ENCODE results near the gene PLXDC1. TPM values are rescaled to one million over a fixed set of nuclear protein-coding genes. Genes with fewer than 3 reads are reported as not detected.
"Not testable (repeated sequence)": the region's sequence is repeated elsewhere in the genome, so short reads cannot be mapped to it uniquely, and the experiment has no call there.

Gene PLXDC1
- total RNA-seq, 2 experiments from 2014 or later = 0.54 to 1.1 TPM

GRCh38 chr17:39132192-39132610, 19.2 kb downstream of the PLXDC1 start:
- Mint-ChIP-seq H3K4me1 (no peaks in the 10 kb centered on the region), H3K27me3 (no peaks in the 10 kb centered on the region), H3K9me3 (no peaks in the 10 kb centered on the region), H3K4me3 (no peak overlapping the region), H3K36me3 (no peaks in the 10 kb centered on the region), H3K27ac (no peak overlapping the region)
- DNase-seq = no peak

DNA sequence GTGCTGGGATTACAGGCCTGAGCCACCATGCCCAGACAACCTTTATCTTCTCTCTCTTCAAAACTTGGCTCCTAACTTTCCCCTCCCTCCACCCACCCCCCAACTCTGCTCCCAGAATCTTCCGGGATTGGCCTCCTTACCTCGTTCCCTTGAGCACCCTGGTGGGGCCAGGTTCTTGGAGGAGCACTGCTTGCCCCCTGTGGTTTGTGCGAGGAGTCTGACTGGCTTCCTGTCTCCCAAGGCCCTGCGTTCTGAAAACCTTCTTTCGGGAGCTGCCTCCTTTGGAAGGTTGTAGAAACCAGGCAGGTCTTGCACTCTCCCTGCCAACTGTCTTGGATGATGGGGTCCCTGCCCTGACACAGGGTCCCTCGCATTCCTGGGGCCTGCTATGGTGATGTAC, 19.8 kb downstream of the PLXDC1 start:
- Mint-ChIP-seq H3K27me3 (no peaks in the 10 kb centered on the region), H3K4me3 (no peak overlapping the region), H3K27ac (no peak overlapping the region), H3K36me3 (no peaks in the 10 kb centered on the region), H3K4me1 (no peaks in the 10 kb centered on the region), H3K9me3 (no peaks in the 10 kb centered on the region)
- no peak for DNase-seq

GRCh38 chr17:39130205-39130604, 21.2 kb downstream of the PLXDC1 start:
- H3K27me3 Mint-ChIP-seq = no peaks in the 10 kb centered on the region
- H3K4me3 Mint-ChIP-seq = no peak overlapping the region
- H3K9me3 Mint-ChIP-seq = no peaks in the 10 kb centered on the region
- no peaks in the 10 kb centered on the region for H3K4me1 Mint-ChIP-seq
- no peak overlapping the region for H3K27ac Mint-ChIP-seq
- no peaks in the 10 kb centered on the region for H3K36me3 Mint-ChIP-seq
- no peak for DNase-seq

DNA sequence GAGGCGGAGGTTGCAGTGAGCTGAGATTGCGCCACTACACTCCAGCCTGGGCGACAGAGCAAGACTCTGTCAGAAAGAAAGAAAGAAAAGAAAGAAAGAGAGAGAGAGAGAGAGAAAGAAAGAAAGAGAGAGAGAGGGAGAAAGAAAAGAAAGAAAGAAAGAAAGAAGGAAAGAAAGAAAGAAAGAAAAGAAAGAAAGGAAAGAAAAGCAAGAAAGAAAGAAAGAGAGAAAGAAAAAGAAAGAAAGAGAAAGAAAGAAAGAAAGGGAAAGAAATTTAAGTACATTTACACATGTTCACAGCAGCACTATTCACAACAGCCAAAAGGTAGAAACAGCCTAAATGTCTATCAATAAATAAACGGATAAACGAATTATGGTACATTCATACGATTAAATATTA, 21.9 kb downstream of the PLXDC1 start:
- not testable (repeated sequence) for H3K36me3 Mint-ChIP-seq, DNase-seq, H3K27ac Mint-ChIP-seq, H3K27me3 Mint-ChIP-seq, H3K9me3 Mint-ChIP-seq, H3K4me3 Mint-ChIP-seq, H3K4me1 Mint-ChIP-seq

- H3K9me3 Mint-ChIP-seq = no peaks in the 10 kb centered on the region
- H3K36me3 Mint-ChIP-seq = no peaks in the 10 kb centered on the region
- H3K4me3 Mint-ChIP-seq = no peak overlapping the region
- H3K27ac Mint-ChIP-seq = no peak overlapping the region
- no peaks in the 10 kb centered on the region for H3K4me1 Mint-ChIP-seq
- no peak for DNase-seq
- no peaks in the 10 kb centered on the region for H3K27me3 Mint-ChIP-seq
These were observed 25.0 kb downstream of the PLXDC1 start for GRCh38 chr17:39126436-39126835.

GRCh38 chr17:39125143-39125875, 26.1 kb downstream of the PLXDC1 start:
- Mint-ChIP-seq H3K4me3 (no peak overlapping the region), H3K4me1 (no peaks in the 10 kb centered on the region), H3K36me3 (no peaks in the 10 kb centered on the region), H3K27me3 (no peaks in the 10 kb centered on the region), H3K27ac (no peak overlapping the region), H3K9me3 (no peaks in the 10 kb centered on the region)
- no peak for DNase-seq

- Mint-ChIP-seq H3K4me3 (no peak overlapping the region), H3K27ac (no peak overlapping the region), H3K9me3 (no peaks in the 10 kb centered on the region), H3K27me3 (no peaks in the 10 kb centered on the region), H3K36me3 (no peaks in the 10 kb centered on the region), H3K4me1 (peaks cover 2% of the 10 kb centered on the region)
- no peak for DNase-seq
These were observed 27.8 kb downstream of the PLXDC1 start for GRCh38 chr17:39123627-39124026.

DNA sequence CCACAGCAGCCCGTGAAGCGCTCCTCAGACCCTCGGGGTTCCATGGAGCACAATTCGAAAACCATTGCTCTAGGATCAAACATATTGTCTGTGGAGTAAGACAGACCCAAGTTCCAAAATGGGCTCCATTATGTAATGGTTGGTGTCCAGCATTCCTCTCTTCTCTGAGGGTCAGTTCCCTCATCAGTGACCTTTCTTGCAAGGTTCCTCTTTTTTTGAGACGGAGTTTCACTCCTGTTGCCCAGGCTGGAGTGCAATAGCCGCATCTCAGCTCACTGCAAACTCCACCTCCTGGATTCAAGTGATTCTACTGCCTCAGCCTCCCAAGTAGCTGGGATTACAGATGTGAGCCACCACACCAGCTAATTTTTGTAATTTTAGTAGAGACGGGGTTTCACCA, 28.4 kb downstream of the PLXDC1 start:
- Mint-ChIP-seq H3K27ac (no peak overlapping the region), H3K4me3 (no peak overlapping the region), H3K4me1 (peaks cover 4% of the 10 kb centered on the region), H3K27me3 (no peaks in the 10 kb centered on the region), H3K36me3 (no peaks in the 10 kb centered on the region), H3K9me3 (no peaks in the 10 kb centered on the region)
- DNase-seq = no peak

DNA sequence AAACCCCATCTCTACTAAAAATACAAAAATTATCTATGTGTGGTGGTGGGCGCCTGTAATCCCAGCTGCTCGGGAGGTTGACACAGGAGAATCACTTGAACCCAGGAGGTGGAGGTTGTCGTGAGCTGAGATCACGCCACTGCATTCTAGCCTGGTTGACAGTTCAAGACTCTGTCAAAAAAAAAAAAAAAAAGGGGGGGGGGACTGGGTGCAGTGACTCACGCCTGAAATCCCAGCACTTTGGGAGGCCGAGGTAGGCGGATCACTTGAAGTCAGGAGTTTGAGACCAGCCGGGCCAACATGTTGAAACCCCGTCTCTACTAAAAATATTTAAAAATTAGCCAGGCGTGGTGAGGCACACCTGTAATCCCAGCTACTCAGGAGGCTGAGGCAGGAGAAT, 29.5 kb downstream of the PLXDC1 start:
- DNase-seq, H3K4me3 Mint-ChIP-seq, H3K27ac Mint-ChIP-seq, H3K27me3 Mint-ChIP-seq, H3K9me3 Mint-ChIP-seq, H3K36me3 Mint-ChIP-seq, H3K4me1 Mint-ChIP-seq: not testable (repeated sequence)

DNA sequence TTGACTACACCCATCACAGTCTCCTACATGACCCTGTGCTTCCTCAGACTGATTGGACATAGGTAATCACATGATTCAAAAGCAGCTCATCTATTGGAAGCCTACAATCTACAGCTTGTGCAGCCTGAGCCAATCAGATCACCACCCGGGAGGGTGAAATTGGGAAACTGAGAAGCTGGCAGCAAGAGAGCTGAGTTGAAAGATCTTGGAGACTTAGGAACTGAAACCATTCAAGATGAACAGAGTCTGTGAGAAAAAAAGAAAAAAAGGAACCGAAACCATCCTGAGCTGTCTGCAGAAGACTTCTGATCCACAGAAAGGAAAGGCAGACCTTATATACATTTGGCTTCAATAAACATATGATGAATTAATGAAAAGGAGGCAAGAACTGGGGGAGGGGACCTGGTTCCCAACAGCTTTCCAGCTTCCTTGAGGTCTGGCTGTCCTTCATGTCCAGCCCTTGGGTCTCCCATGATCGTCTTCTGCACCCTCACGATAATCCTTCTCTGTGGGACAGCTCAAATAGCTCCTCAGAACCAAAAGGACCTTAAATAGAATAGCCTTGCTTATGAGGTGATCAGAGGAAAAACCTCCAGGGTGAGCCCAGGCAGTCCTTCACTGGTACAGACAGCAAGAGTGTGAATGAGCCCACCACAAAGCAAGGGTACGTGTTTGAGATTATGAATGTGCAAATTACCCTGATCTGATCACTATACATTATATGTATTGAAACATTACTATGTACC, 32.6 kb downstream of the PLXDC1 start:
- no peak for DNase-seq
- peaks cover 1% of the 10 kb centered on the region for H3K36me3 Mint-ChIP-seq
- no peak overlapping the region for H3K27ac Mint-ChIP-seq
- H3K4me3 Mint-ChIP-seq = no peak overlapping the region
- no peaks in the 10 kb centered on the region for H3K9me3 Mint-ChIP-seq
- no peaks in the 10 kb centered on the region for H3K27me3 Mint-ChIP-seq
- peaks cover 4% of the 10 kb centered on the region for H3K4me1 Mint-ChIP-seq

DNA sequence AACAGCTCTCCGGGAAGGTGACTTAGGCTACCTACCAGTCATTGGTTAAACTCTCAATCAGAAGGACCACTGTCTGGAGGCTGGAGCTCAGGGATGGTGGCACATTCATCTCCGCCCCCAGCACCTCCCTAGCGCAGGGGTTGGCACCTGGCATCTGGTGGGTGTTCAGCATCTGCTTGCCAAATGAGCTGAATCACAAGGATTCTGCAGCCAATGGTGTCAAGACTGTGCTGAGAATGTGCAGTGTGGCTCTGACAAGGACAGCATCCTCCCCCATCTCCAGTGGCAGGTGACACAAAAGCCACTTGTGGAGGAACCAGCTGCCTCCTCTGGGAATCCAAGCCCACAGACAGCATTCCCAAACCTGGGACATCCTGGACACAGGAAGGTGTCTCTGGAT, 35.2 kb downstream of the PLXDC1 start:
- H3K27ac Mint-ChIP-seq = no peak overlapping the region
- H3K9me3 Mint-ChIP-seq = no peaks in the 10 kb centered on the region
- DNase-seq = no peak
- H3K27me3 Mint-ChIP-seq = no peaks in the 10 kb centered on the region
- peaks cover 1% of the 10 kb centered on the region for H3K36me3 Mint-ChIP-seq
- H3K4me3 Mint-ChIP-seq = no peak overlapping the region
- H3K4me1 Mint-ChIP-seq = peaks cover 4% of the 10 kb centered on the region

GRCh38 chr17:39115135-39115534, 36.3 kb downstream of the PLXDC1 start:
- Mint-ChIP-seq H3K4me3 (no peak overlapping the region), H3K36me3 (peaks cover 1% of the 10 kb centered on the region), H3K27me3 (no peaks in the 10 kb centered on the region), H3K27ac (no peak overlapping the region), H3K9me3 (no peaks in the 10 kb centered on the region), H3K4me1 (peaks cover 4% of the 10 kb centered on the region)
- no peak for DNase-seq

DNA sequence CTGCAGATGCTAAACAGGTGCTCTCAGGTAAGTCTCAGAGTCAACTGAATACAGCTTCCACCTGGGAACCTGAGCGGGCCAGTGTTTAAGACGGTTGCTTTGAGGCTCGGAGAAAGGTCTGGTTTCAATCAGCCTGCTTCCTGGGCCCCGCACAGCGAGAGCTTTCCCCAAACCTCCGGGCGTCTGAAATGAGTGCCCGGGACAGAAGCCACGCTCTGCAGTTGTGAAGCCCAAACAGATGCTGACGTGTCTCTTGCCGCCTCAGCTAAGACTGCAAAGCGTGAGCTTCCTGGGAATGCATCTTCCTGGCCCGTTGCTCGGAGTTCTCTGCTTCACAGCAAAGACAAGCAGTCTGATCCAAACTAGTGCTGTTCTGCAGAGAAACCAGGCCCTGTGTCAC, 36.7 kb downstream of the PLXDC1 start:
- Mint-ChIP-seq H3K27me3 (no peaks in the 10 kb centered on the region), H3K9me3 (no peaks in the 10 kb centered on the region), H3K36me3 (peaks cover 1% of the 10 kb centered on the region), H3K27ac (no peak overlapping the region), H3K4me3 (no peak overlapping the region), H3K4me1 (peaks cover 4% of the 10 kb centered on the region)
- no peak for DNase-seq

GRCh38 chr17:39113871-39114270, 37.6 kb downstream of the PLXDC1 start:
- H3K27me3 Mint-ChIP-seq = no peaks in the 10 kb centered on the region
- H3K4me1 Mint-ChIP-seq = peaks cover 4% of the 10 kb centered on the region
- peaks cover 1% of the 10 kb centered on the region for H3K36me3 Mint-ChIP-seq
- H3K27ac Mint-ChIP-seq = no peak overlapping the region
- DNase-seq = no peak
- no peaks in the 10 kb centered on the region for H3K9me3 Mint-ChIP-seq
- H3K4me3 Mint-ChIP-seq = no peak overlapping the region

DNA sequence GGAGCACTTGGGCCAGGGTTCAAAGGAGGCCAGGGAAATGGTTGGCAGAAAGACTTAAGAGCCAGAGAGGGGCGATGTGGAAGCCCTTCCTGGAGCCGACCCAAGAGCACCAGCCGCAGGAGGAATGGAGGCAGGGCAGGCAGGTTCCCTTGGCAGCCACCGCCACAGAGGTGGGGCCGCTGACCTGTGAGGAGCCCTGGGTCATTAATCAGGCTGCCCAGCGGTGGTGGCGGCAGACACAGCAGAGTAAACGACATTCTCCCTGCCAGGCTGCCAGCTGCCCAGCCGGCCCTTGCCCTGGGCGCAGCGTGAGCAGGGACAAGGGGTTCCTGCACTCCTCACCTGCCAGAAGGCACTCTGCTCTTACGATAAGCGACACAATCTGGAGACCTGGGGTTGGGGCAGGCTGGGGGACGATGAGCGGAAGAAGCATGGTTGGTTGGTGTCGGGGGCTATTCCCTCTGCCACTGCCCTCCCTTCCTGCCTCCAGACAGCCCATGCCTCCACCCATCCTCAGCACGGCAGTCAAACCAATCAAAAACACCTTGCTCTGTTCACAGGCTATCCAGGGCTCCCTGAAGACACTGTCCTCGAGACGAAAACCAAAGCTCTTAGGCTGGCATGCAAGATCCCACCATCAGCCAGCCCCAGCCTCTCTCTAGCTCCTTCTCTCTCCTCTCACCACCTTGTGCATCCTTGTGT, 40.9 kb downstream of the PLXDC1 start:
- H3K27me3 Mint-ChIP-seq = no peaks in the 10 kb centered on the region
- H3K4me3 Mint-ChIP-seq = no peak overlapping the region
- H3K36me3 Mint-ChIP-seq = no peaks in the 10 kb centered on the region
- H3K27ac Mint-ChIP-seq = no peak overlapping the region
- H3K9me3 Mint-ChIP-seq = no peaks in the 10 kb centered on the region
- no peaks in the 10 kb centered on the region for H3K4me1 Mint-ChIP-seq
- no peak for DNase-seq
